ENCODE measurements around the gene SYT9.

DNA sequence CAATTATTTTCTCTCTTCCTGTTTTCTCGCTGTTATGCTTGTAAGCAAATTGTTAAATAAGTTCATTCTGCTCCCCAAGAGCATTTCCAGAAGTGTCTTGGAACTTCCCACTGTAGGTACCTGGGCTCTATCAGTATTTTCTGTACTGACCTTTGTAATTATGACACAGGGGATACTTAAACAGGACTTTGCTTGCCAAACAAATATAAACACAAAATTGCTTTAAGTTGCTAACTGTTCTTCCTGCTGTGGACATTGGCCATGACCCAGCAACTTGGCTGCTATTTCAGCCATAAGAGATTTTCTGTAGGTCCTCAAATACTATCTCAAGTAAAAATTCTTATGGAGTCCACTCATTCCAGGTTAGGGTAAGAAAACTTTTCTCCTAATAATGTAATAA lies 30.1 kb downstream of the SYT9 start:
- TF ChIP-seq, protein P1, sequence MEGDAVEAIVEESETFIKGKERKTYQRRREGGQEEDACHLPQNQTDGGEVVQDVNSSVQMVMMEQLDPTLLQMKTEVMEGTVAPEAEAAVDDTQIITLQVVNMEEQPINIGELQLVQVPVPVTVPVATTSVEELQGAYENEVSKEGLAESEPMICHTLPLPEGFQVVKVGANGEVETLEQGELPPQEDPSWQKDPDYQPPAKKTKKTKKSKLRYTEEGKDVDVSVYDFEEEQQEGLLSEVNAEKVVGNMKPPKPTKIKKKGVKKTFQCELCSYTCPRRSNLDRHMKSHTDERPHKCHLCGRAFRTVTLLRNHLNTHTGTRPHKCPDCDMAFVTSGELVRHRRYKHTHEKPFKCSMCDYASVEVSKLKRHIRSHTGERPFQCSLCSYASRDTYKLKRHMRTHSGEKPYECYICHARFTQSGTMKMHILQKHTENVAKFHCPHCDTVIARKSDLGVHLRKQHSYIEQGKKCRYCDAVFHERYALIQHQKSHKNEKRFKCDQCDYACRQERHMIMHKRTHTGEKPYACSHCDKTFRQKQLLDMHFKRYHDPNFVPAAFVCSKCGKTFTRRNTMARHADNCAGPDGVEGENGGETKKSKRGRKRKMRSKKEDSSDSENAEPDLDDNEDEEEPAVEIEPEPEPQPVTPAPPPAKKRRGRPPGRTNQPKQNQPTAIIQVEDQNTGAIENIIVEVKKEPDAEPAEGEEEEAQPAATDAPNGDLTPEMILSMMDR (IDR thresholded peaks at IDR 0.05; ENCODE audit: insufficient read depth, low read depth, low read length): no peak
- no peak for TF ChIP-seq EZH2 (IDR thresholded peaks at IDR 0.05; ENCODE audit: insufficient read depth, low read length)

All from astrocyte (in vitro differentiated cells and primary cell).